Thyroid gland (tissue), 4 donors: ENCODE data around the gene UBR4. TPM values are rescaled to one million over a fixed set of nuclear protein-coding genes. Genes with fewer than 3 reads are reported as not detected.
"Not testable (repeated sequence)": the region's sequence is repeated elsewhere in the genome, so short reads cannot be mapped to it uniquely, and the experiment has no call there.

Experiments
- DNase-seq, 2 donors: peaks; one replicate each; pipeline ENCODE4 v3.0.0-alpha.2; 2019
- H3K27ac ChIP-seq, 3 donors: fragments of 200-600 bp; sonication (generic); 1 replicate in 2 of 3; 2 replicates in 1 of 3; pipeline ENCODE4 v1.5.1; 2016 to 2019; ENCODE audit warnings: mild to moderate bottlenecking in 1 of 3, moderate library complexity in 1 of 3
- H3K27me3 ChIP-seq: fragments of 200-600 bp; sonication (generic); one replicate; pipeline ENCODE4 v1.5.1; 2019
- H3K36me3 ChIP-seq, 2 donors: fragments of 200-600 bp; sonication (generic); one replicate each; pipeline ENCODE4 v1.5.1; 2016 to 2019
- H3K4me1 ChIP-seq, 2 donors: fragments of 200-600 bp; sonication (generic); one replicate each; pipeline ENCODE4 v1.5.1; 2017 to 2019
- H3K4me3 ChIP-seq, 3 donors: fragments of 200-600 bp; sonication (generic); replicated peaks in 1 of 3; 1 replicate in 2 of 3; 2 replicates in 1 of 3; pipeline ENCODE4 v1.5.1; 2016; ENCODE audit warnings: mild to moderate bottlenecking in 1 of 3
- H3K9me3 ChIP-seq: fragments of 200-600 bp; sonication (generic); one replicate; pipeline ENCODE4 v1.5.1; 2017
- POLR2A ChIP-seq, 2 donors: fragments of 450-650 bp; IDR thresholded peaks; one replicate each; pipeline ENCODE4 v1.6.1; 2017; ENCODE audit warnings: antibody characterized with exemption in 2 of 2, mild to moderate bottlenecking in 2 of 2, moderate library complexity in 1 of 2
- WGBS, 2 donors: methylation state at CpG; one replicate each; pipeline ENCODE4 v1.1.5; 2017; 5-methylcytosine and 5-hydroxymethylcytosine counted together
- intact Hi-C: fragments of 100-400 bp; cut with DNase I; formaldehyde crosslinking; loops from one replicate; pipeline ENCODE4 v1.15.1; 2023
- total RNA-seq, 4 donors: library from RNA; depleted of rRNA; stranded (reverse); fragments of >200 nt; gene quantifications; one replicate each; pipeline ENCODE4 v1.2.3, GENCODE V29; 2016
- TF ChIP-seq, protein P1 (sequence below), 6 experiments: fragments of 200-600 bp in 3 of 6; fragments of 450-650 bp in 3 of 6; sonication (generic) in 3 of 6; IDR thresholded peaks; one replicate each; pipeline ENCODE4 v1.5.1; 2016 to 2019; ENCODE audit warnings: antibody characterized with exemption in 6 of 6, mild to moderate bottlenecking in 2 of 6, inconsistent platforms in 1 of 6, moderate library complexity in 1 of 6

The UBR4 gene
- total RNA-seq, 4 donors from 2014 or later = 110 to 221 (median 160) TPM

DNA sequence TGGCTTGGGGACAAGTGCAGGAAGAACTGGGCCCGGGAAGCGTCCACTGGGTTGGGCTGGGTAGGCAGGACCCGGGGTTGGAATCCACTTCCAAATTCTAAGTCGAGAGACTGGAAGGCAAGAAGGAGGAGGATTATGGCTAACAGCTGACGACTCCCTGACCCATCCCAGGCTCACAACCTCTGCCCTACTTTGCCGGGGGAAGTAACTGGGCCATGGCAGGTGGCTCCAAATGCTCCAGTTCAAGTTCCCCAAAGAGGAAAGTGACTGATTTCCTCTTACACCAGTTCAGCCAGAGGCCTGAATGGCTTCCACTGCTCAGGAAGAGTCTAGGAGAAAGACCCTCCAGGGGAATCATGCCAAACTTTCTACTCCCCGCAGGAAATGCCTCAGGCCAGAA is 29.8 kb upstream of the UBR4 start:
- peaks cover 61 to 74% of the 10 kb centered on the region in 2 donors for H3K36me3 ChIP-seq
- intact Hi-C loops = no loop called here
- H3K9me3 ChIP-seq = no peaks in the 10 kb centered on the region
- WGBS, 2 donors = 90 to 99% methylated on average over 7 of the region's 7 CpGs
- TF ChIP-seq, protein P1, sequence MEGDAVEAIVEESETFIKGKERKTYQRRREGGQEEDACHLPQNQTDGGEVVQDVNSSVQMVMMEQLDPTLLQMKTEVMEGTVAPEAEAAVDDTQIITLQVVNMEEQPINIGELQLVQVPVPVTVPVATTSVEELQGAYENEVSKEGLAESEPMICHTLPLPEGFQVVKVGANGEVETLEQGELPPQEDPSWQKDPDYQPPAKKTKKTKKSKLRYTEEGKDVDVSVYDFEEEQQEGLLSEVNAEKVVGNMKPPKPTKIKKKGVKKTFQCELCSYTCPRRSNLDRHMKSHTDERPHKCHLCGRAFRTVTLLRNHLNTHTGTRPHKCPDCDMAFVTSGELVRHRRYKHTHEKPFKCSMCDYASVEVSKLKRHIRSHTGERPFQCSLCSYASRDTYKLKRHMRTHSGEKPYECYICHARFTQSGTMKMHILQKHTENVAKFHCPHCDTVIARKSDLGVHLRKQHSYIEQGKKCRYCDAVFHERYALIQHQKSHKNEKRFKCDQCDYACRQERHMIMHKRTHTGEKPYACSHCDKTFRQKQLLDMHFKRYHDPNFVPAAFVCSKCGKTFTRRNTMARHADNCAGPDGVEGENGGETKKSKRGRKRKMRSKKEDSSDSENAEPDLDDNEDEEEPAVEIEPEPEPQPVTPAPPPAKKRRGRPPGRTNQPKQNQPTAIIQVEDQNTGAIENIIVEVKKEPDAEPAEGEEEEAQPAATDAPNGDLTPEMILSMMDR (IDR thresholded peaks at IDR 0.05) = no peak
- no peak for TF ChIP-seq POLR2A (IDR thresholded peaks at IDR 0.05)
- no peaks in the 10 kb centered on the region for H3K4me1 ChIP-seq
- DNase-seq = no peak
- H3K4me3 ChIP-seq = no peak overlapping the region
- no peaks in the 10 kb centered on the region for H3K27me3 ChIP-seq
- no peak overlapping the region for H3K27ac ChIP-seq

DNA sequence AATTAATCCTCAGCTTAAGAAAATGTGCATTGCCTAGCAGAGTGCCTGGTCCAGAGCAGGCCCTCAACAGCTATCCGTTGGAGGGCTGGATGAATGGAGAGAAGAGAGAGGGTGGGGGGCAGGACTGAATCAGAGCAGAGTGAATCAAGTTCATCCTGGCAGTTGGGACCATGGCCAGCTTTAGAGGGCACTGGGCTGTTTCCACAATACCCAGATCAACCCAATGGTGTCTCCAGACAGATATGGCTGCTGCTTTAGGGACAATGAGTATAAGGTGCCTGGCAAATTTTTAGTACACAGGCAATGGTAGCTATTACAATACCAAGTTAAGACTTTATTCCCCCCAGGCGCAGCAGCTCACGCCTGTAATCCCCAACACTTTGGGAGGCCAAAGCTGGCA is 24.2 kb upstream of the UBR4 start:
- Histone ChIP-seq H3K9me3 (no peaks in the 10 kb centered on the region), H3K4me3 (no peak overlapping the region), H3K36me3 (peaks cover 43 to 61% of the 10 kb centered on the region in 2 donors), H3K4me1 (peaks cover 3 to 18% of the 10 kb centered on the region in 2 donors), H3K27ac (no peak overlapping the region), H3K27me3 (no peaks in the 10 kb centered on the region)
- no peak for TF ChIP-seq POLR2A (IDR thresholded peaks at IDR 0.05)
- TF ChIP-seq, protein P1 (IDR thresholded peaks at IDR 0.05) = no peak
- DNase-seq = no peak
- intact Hi-C loops = no loop called here
- 87 to 96% methylated on average over 3 of the region's 3 CpGs for WGBS, 2 donors

DNA sequence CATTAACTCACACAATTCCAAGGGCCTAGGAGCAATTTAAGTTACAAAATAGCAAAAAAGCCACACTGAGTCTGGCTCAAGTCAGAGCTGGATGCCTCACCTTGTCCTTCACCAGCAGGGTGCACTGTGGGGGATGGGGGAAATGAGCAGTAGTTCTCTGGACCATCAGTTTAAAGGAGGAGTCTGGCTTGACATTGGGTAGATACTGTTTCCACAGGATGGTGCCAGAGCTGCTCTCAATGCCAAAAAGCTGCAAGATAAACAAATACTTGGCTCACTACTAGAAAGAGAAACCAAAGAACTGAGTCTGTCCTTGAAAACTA is 22.4 kb upstream of the UBR4 start:
- intact Hi-C loops = no loop called here
- Histone ChIP-seq H3K4me3 (no peak overlapping the region), H3K27ac (no peak overlapping the region), H3K4me1 (peaks cover 3 to 18% of the 10 kb centered on the region in 2 donors), H3K9me3 (no peaks in the 10 kb centered on the region), H3K27me3 (no peaks in the 10 kb centered on the region), H3K36me3 (peaks cover 30 to 46% of the 10 kb centered on the region in 2 donors)
- no peak for TF ChIP-seq POLR2A (IDR thresholded peaks at IDR 0.05)
- TF ChIP-seq, protein P1 (IDR thresholded peaks at IDR 0.05) = peak in 1 of 6 experiments; percentile 14
- peak; percentile 30 to 57 for DNase-seq

DNA sequence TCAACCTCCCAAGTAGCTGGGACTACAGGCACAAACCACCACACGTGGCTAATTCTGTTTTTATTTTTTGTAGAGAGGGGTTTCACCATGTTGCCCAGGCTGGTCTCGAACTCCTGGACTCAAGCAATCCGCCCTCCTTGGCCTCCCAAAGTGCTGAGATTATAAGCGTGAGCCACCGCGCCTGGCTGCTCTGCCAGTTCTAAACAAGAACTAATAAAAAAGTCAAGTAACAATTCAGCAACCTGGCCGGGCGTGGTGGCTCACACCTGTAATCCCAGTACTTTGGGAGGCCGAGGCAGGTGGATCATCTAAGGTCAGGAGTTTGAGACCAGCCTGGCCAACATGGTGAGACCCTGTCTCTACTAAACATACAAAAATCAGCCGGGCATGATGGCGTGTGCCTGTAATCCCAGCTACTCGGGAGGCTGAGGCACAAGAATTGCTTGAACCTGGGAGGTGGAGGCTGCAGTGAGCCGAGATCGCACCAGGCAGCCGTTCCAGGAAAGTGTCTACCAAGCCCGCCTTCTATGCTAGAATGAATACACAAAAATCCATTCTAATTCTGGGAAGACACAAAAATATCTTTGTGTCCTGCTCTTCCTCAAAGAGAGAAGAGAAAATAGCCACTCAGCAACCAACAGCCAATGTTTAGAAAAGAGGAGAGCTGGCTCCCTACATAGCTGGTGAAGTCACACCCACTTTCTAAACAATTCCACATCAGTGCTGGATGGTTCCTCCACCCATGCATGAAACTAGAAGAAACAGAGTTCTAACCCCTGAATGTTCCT is 21.9 kb upstream of the UBR4 start:
- 91 to 98% methylated on average over 16 of the region's 16 CpGs for WGBS, 2 donors
- H3K4me3 ChIP-seq, intact Hi-C loops, DNase-seq, H3K27me3 ChIP-seq, H3K9me3 ChIP-seq: not testable (repeated sequence)
- H3K27ac ChIP-seq = peak overlapping the region in 1 of 3 donors; percentile 10
- peaks cover 3 to 18% of the 10 kb centered on the region in 2 donors for H3K4me1 ChIP-seq
- peaks cover 29 to 43% of the 10 kb centered on the region in 2 donors for H3K36me3 ChIP-seq

DNA sequence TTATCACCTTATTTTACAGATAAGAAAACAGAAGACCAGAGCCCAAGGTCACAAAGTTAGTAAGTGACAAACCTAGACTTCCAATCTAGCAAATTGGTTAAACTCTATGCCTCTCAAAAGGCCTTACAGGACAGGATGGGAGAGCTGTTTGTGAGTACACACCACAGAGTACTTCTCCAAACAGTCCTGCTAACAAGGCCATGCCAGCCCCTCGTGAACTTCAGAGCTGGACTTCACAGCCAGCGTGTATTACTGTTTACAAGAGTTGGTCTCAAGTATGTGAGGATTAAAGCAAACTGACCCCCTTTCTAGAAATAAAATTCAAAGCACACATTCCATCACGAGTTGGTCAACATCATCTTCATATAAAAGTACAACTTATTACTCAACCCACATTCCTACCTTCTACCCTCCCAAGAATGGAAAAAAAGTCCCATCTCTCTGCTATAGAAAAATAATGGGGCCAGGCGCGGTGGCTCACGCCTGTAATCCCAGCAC is 19.8 kb upstream of the UBR4 start:
- no peaks in the 10 kb centered on the region for H3K27me3 ChIP-seq
- peaks cover 42 to 50% of the 10 kb centered on the region in 2 donors for H3K36me3 ChIP-seq
- intact Hi-C loops = no loop called here
- WGBS, 2 donors = 92 to 94% methylated on average over 6 of the region's 6 CpGs
- H3K27ac ChIP-seq = no peak overlapping the region
- no peak overlapping the region for H3K4me3 ChIP-seq
- H3K9me3 ChIP-seq = no peaks in the 10 kb centered on the region
- DNase-seq = no peak
- no peak for TF ChIP-seq POLR2A (IDR thresholded peaks at IDR 0.05)
- TF ChIP-seq, protein P1 (IDR thresholded peaks at IDR 0.05) = no peak
- H3K4me1 ChIP-seq = peaks cover 3 to 18% of the 10 kb centered on the region in 2 donors
